Right lobe of liver (tissue), 4 donors: ENCODE measurements around the gene KPTN.

Experiments used
- CTCF ChIP-seq, 4 donors: fragments of 200-600 bp in 3 of 4; fragments of 450-650 bp in 1 of 4; IDR thresholded peaks; one replicate each; pipeline versions ENCODE4 v1.5.1 to v1.8.0; 2016 to 2022; ENCODE audit warnings: antibody characterized with exemption in 4 of 4, mild to moderate bottlenecking in 2 of 4
- POLR2A ChIP-seq: fragments of 450-650 bp; IDR thresholded peaks from one replicate; pipeline ENCODE4 v1.6.1; 2017; ENCODE audit warnings: antibody characterized with exemption, mild to moderate bottlenecking
- donor health status: DM: no; HTN: no; CAD: no.
- donor health status: DM: no; HTN: no; CAD: no.
- donor health status: DM: no; HTN: yes; CAD: no.

- no peak for TF ChIP-seq CTCF (IDR thresholded peaks at IDR 0.05)
- TF ChIP-seq POLR2A: no peak
Measured at GRCh38 chr19:47450478-47450877, 33.5 kb downstream of the KPTN start.
